H4 (cell line): ENCODE results near the gene MZT2B. TPM values are rescaled to one million over a fixed set of nuclear protein-coding genes. Genes with fewer than 3 reads are reported as not detected.
"Not testable (repeated sequence)": the region's sequence is repeated elsewhere in the genome, so short reads cannot be mapped to it uniquely, and the experiment has no call there.

Source experiments
- DNase-seq: peaks from one replicate; pipeline ENCODE4 v3.0.0-alpha.2; 2015; ENCODE audit warnings: low spot score
- total RNA-seq: library from RNA; depleted of rRNA; stranded (reverse); fragments of >200 nt; shearing (Covaris generic); gene quantifications from 2 replicates; pipeline ENCODE4 v1.2.3, GENCODE V29; 2014

The MZT2B gene
- total RNA-seq, 1 experiment from 2014 or later, result 92.1 TPM

- no peak for DNase-seq
These were observed 29.1 kb upstream of the MZT2B start for GRCh38 chr2:130152816-130153595.

- not testable (repeated sequence) for DNase-seq
These were observed 28.2 kb upstream of the MZT2B start for GRCh38 chr2:130153721-130154422.

GRCh38 chr2:130154423-130154770, 27.7 kb upstream of the MZT2B start:
- not testable (repeated sequence) for DNase-seq

- no peak for DNase-seq
These were observed 27.0 kb upstream of the MZT2B start for GRCh38 chr2:130154773-130155765.

- peak; percentile 58 for DNase-seq
These were observed 26.0 kb upstream of the MZT2B start for GRCh38 chr2:130155956-130156623.

- DNase-seq, result no peak
These were observed 25.4 kb upstream of the MZT2B start for GRCh38 chr2:130156624-130157004.

- not testable (repeated sequence) for DNase-seq
These were observed 24.7 kb upstream of the MZT2B start for GRCh38 chr2:130157354-130157753.

- not testable (repeated sequence) for DNase-seq
These were observed 24.1 kb upstream of the MZT2B start for GRCh38 chr2:130157825-130158514.

- no peak for DNase-seq
These were observed 23.4 kb upstream of the MZT2B start for GRCh38 chr2:130158631-130159030.

GRCh38 chr2:130159376-130159775, 22.7 kb upstream of the MZT2B start:
- not testable (repeated sequence) for DNase-seq

- DNase-seq, result no peak
These were observed 21.9 kb upstream of the MZT2B start for GRCh38 chr2:130160131-130160530.

GRCh38 chr2:130160838-130161705, 21.0 kb upstream of the MZT2B start:
- DNase-seq, result not testable (repeated sequence)

- not testable (repeated sequence) for DNase-seq
These were observed 19.6 kb upstream of the MZT2B start for GRCh38 chr2:130162486-130162885.

GRCh38 chr2:130162968-130163367, 19.1 kb upstream of the MZT2B start:
- no peak for DNase-seq

- no peak for DNase-seq
These were observed 16.6 kb upstream of the MZT2B start for GRCh38 chr2:130165293-130166016.

GRCh38 chr2:130166611-130167010, 15.5 kb upstream of the MZT2B start:
- DNase-seq, result not testable (repeated sequence)

- DNase-seq, result not testable (repeated sequence)
These were observed 12.9 kb upstream of the MZT2B start for GRCh38 chr2:130169163-130169562.

- DNase-seq, result no peak
These were observed 12.2 kb upstream of the MZT2B start for GRCh38 chr2:130169896-130170295.

GRCh38 chr2:130174866-130175265, 7.2 kb upstream of the MZT2B start:
- not testable (repeated sequence) for DNase-seq
